ENCODE results near the gene PERM1.

The PERM1 gene

DNA sequence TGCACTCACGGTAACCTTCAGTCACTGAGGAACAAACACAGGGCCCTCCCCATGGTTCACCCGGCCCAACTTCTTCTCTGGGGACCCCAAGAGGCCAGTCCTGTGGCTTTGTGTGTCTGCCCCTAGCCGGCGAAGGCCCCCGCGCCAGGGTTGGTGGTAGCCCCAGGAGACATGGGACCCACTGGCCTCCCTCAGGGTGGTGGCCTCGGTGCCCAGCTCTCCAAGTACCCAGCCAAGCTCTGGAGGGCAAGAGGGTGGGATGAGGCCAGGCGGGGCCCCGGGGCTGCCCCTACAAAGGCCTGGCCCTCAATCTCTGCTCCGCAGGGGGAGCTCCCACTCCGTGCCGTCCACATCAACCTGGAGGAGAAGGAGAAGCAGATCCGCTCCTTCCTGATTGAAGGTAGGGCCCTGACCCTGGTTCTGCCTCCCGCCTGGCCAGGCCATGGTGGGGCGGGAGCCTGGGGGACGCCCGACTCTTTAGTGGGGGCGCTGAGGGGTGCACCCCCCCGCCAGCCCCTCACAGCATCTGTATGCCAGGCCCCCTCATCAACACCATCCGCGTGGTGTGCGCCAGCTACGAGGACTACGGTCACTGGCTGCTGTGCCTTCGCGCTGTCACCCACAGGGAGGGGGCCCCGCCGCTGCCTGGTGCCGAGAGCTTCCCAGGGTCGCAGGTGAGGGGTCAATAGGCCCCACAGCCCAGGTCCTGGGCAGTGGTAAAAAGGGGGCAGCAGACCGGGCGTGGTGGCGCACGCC is 10.0 kb downstream of the PERM1 start:
- TF ChIP-seq, protein P1, sequence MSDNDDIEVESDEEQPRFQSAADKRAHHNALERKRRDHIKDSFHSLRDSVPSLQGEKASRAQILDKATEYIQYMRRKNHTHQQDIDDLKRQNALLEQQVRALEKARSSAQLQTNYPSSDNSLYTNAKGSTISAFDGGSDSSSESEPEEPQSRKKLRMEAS (IDR thresholded peaks at IDR 0.05), result no peak
- TF ChIP-seq EP300 (IDR thresholded peaks at IDR 0.05; ENCODE audit: borderline replicate concordance) (no peak), ZBTB7A (IDR thresholded peaks at IDR 0.05; ENCODE audit: low read depth) (no peak), CREB1 (IDR thresholded peaks at IDR 0.05; ENCODE audit: low read depth) (no peak), YY1 (IDR thresholded peaks at IDR 0.05; ENCODE audit: low read depth) (no peak), TAF1 (IDR thresholded peaks at IDR 0.05; ENCODE audit: low read depth) (no peak), TEAD4 (IDR thresholded peaks at IDR 0.05) (no peak)
- TF ChIP-seq, protein P2, sequence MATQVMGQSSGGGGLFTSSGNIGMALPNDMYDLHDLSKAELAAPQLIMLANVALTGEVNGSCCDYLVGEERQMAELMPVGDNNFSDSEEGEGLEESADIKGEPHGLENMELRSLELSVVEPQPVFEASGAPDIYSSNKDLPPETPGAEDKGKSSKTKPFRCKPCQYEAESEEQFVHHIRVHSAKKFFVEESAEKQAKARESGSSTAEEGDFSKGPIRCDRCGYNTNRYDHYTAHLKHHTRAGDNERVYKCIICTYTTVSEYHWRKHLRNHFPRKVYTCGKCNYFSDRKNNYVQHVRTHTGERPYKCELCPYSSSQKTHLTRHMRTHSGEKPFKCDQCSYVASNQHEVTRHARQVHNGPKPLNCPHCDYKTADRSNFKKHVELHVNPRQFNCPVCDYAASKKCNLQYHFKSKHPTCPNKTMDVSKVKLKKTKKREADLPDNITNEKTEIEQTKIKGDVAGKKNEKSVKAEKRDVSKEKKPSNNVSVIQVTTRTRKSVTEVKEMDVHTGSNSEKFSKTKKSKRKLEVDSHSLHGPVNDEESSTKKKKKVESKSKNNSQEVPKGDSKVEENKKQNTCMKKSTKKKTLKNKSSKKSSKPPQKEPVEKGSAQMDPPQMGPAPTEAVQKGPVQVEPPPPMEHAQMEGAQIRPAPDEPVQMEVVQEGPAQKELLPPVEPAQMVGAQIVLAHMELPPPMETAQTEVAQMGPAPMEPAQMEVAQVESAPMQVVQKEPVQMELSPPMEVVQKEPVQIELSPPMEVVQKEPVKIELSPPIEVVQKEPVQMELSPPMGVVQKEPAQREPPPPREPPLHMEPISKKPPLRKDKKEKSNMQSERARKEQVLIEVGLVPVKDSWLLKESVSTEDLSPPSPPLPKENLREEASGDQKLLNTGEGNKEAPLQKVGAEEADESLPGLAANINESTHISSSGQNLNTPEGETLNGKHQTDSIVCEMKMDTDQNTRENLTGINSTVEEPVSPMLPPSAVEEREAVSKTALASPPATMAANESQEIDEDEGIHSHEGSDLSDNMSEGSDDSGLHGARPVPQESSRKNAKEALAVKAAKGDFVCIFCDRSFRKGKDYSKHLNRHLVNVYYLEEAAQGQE (IDR thresholded peaks at IDR 0.05; ENCODE audit: low read depth), result no peak
- TF ChIP-seq, protein P3, sequence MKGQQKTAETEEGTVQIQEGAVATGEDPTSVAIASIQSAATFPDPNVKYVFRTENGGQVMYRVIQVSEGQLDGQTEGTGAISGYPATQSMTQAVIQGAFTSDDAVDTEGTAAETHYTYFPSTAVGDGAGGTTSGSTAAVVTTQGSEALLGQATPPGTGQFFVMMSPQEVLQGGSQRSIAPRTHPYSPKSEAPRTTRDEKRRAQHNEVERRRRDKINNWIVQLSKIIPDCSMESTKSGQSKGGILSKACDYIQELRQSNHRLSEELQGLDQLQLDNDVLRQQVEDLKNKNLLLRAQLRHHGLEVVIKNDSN (IDR thresholded peaks at IDR 0.05), result no peak

DNA sequence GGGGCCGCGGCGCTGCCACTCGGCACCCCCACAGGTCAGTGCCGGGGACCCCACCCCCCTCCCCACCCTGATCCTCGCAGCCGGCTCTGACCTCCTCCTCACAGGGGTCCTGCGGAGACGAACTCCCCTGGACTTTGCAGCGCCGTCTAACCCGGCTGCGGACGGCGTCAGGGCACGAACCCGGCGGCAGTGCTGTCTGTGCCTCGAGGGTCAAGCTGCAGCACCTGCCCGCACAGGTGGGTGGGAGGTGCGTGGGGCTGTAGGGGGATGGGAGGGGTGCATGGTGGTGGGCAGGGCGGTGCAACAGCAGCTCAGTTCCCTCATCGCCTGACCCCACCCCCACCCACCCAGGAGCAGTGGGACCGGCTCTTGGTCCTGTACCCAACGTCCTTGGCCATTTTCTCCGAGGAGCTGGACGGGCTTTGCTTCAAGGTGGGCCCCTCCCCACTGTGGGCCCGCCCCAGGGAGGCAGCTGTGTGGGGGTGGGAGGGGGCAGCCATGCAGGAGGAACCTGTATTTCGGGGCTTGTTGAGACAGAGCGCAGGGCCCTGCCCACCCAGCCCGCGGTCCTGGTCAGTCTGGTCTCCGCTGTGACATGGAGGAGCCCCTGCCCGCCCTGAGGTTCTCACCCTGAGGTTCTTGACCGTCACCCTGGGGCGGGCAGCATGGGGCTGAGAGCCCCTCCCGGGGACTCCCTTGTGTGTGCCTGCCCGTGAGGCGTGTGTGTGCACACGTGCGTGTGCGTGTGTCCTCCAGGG is 10.7 kb downstream of the PERM1 start:
- no peak for TF ChIP-seq CEBPB (IDR thresholded peaks at IDR 0.05)
- TF ChIP-seq RAD21 (IDR thresholded peaks at IDR 0.05; ENCODE audit: low read depth), result no peak
- TF ChIP-seq TAF1 (IDR thresholded peaks at IDR 0.05; ENCODE audit: low read depth), result no peak
- TF ChIP-seq, protein P1 (IDR thresholded peaks at IDR 0.05), result no peak
- TF ChIP-seq NFIC (IDR thresholded peaks at IDR 0.05), result no peak
- no peak for TF ChIP-seq EGR1 (IDR thresholded peaks at IDR 0.05)
- no peak for TF ChIP-seq FOXM1 (IDR thresholded peaks at IDR 0.05; ENCODE audit: borderline replicate concordance, low read depth)
- TF ChIP-seq CREB1 (IDR thresholded peaks at IDR 0.05; ENCODE audit: low read depth), result no peak
- TF ChIP-seq, protein P2 (IDR thresholded peaks at IDR 0.05; ENCODE audit: low read depth), result no peak
- TF ChIP-seq, protein P3 (IDR thresholded peaks at IDR 0.05), result no peak
- no peak for TF ChIP-seq TCF12 (IDR thresholded peaks at IDR 0.05; ENCODE audit: low read depth)
- no peak for TF ChIP-seq TEAD4 (IDR thresholded peaks at IDR 0.05)
- TF ChIP-seq YY1 (IDR thresholded peaks at IDR 0.05; ENCODE audit: low read depth), result no peak

DNA sequence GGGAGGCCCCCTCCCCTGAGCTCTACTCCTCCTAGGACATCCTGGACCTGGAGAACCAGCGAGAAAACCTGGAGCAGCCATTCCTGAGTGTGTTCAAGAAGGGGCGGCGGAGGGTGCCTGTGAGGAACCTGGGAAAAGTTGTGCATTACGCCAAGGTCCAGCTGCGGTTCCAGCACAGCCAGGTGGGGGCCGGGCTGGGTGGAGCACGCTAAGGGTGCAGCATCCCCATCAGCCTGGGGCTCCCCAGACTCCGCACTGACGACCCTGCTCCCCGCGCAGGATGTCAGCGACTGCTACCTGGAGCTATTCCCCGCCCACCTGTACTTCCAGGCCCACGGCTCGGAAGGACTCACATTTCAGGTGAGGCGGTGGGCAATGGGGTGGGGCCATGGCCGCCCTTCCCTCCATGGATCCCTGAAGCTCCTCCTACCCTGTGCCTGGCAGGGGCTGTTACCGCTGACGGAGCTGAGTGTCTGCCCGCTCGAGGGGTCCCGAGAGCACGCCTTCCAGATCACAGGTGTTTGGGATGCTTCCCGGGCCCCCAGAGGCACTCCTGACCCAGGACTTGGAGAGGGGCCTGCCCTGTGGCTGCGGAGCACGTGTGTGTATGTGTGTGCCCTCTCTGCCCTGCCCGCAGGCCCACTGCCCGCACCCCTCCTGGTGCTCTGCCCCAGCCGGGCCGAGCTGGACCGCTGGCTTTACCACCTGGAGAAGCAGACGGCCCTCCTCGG is 11.5 kb downstream of the PERM1 start:
- TF ChIP-seq RAD21 (IDR thresholded peaks at IDR 0.05; ENCODE audit: low read depth), result no peak
- no peak for TF ChIP-seq NFIC (IDR thresholded peaks at IDR 0.05)
- TF ChIP-seq EGR1 (IDR thresholded peaks at IDR 0.05), result no peak
- no peak for TF ChIP-seq EP300 (IDR thresholded peaks at IDR 0.05; ENCODE audit: borderline replicate concordance)
- no peak for TF ChIP-seq CREB1 (IDR thresholded peaks at IDR 0.05; ENCODE audit: low read depth)
- no peak for TF ChIP-seq TEAD4 (IDR thresholded peaks at IDR 0.05)
- no peak for TF ChIP-seq TCF12 (IDR thresholded peaks at IDR 0.05; ENCODE audit: low read depth)
- TF ChIP-seq, protein P2 (IDR thresholded peaks at IDR 0.05; ENCODE audit: low read depth), result no peak
- no peak for TF ChIP-seq TAF1 (IDR thresholded peaks at IDR 0.05; ENCODE audit: low read depth)
- no peak for TF ChIP-seq CEBPB (IDR thresholded peaks at IDR 0.05)
- TF ChIP-seq, protein P1 (IDR thresholded peaks at IDR 0.05), result no peak
- TF ChIP-seq, protein P3 (IDR thresholded peaks at IDR 0.05), result no peak
- TF ChIP-seq YY1 (IDR thresholded peaks at IDR 0.05; ENCODE audit: low read depth), result no peak
- TF ChIP-seq ZBTB7A (IDR thresholded peaks at IDR 0.05; ENCODE audit: low read depth), result no peak
